Endothelial cell of umbilical vein (primary cell): ENCODE measurements around the gene MOB3B. TPM values are rescaled to one million over a fixed set of nuclear protein-coding genes. Genes with fewer than 3 reads are reported as not detected.

Experiments used
- BruUV-seq: library from RNA; stranded (reverse); fragments of 400-500 nt; replicated peaks from 2 replicates; lab custom pipeline; 2021; lab: Mats Ljungman, UMichigan
- CTCF ChIA-PET: fragments of 300-600, 350-600 bp; sonication (Branson Sonifier 250); formaldehyde crosslinking; loops from one replicate; lab custom pipeline; 2021; ENCODE audit warnings: antibody characterized with exemption, inconsistent platforms; lab: Charles Lee
- POLR2A ChIA-PET: fragments of 300-600, 350-600 bp; sonication (Branson Sonifier 250); formaldehyde crosslinking; loops from one replicate; lab custom pipeline; 2021; ENCODE audit warnings: antibody characterized with exemption, inconsistent platforms; lab: Charles Lee
- DNase-seq: peaks from one replicate; pipeline ENCODE4 v3.0.0-alpha.2; 2011; ENCODE audit warnings: low read depth, low spot score
- FAIRE-seq: peaks from 2 replicates; lab custom pipeline; 2011; peaks lifted over from hg19 to GRCh38; lab: Jason Lieb, UNC
- H2AFZ ChIP-seq: 2 replicates; pipeline ENCODE4 v1.6.0; 2012; ENCODE audit warnings: low read depth, low read length, control low read depth, inconsistent platforms
- H3K27ac ChIP-seq: 2 replicates; pipeline ENCODE4 v1.5.1; 2011; ENCODE audit warnings: low read depth, mild to moderate bottlenecking, control low read depth, low read length, moderate library complexity; ENCODE audit not compliant: insufficient read depth
- H3K27me3 ChIP-seq, 2 experiments: 2 replicates each; pipeline versions ENCODE4 v1.6.0 to v1.6.1; 2011; ENCODE audit warnings: low read length in 2 of 2, mixed read lengths in 1 of 2; ENCODE audit not compliant: control insufficient read depth in 2 of 2, insufficient read depth in 2 of 2
- H3K36me3 ChIP-seq, 2 experiments: 2 replicates in 1 of 2; 3 replicates in 1 of 2; pipeline ENCODE4 v1.5.1; 2011; ENCODE audit warnings: low read length in 2 of 2, mild to moderate bottlenecking in 1 of 2, moderate library complexity in 1 of 2; ENCODE audit not compliant: control insufficient read depth in 2 of 2, insufficient read depth in 2 of 2; ENCODE audit errors: extremely low read depth in 1 of 2
- H3K4me1 ChIP-seq: 3 replicates; pipeline ENCODE4 v1.5.1; 2011; ENCODE audit warnings: mild to moderate bottlenecking, low read length; ENCODE audit not compliant: control insufficient read depth, insufficient read depth; ENCODE audit errors: extremely low read depth
- H3K4me2 ChIP-seq: 2 replicates; pipeline ENCODE4 v1.6.1; 2011; ENCODE audit warnings: low read length, control low read depth, mixed read lengths; ENCODE audit not compliant: insufficient read depth
- H3K4me3 ChIP-seq, 3 experiments: fragments of 200-600 bp in 1 of 3; sonication (generic), shearing (Covaris generic) in 1 of 3; replicated peaks in 1 of 3; 2 replicates each; pipeline ENCODE4 v1.5.1; 2011 to 2016; ENCODE audit warnings: control low read depth in 3 of 3, low read length in 3 of 3, mild to moderate bottlenecking in 2 of 3, inconsistent platforms in 1 of 3, low read depth in 1 of 3, moderate library complexity in 1 of 3; ENCODE audit not compliant: insufficient read depth in 1 of 3
- H3K79me2 ChIP-seq: 2 replicates; pipeline ENCODE4 v1.6.0; 2012; ENCODE audit warnings: low read length, inconsistent platforms; ENCODE audit not compliant: control insufficient read depth, insufficient read depth
- H3K9ac ChIP-seq: replicated peaks from 2 replicates; pipeline ENCODE3; 2011; ENCODE audit warnings: low read length, control low read depth; ENCODE audit not compliant: insufficient read depth; ENCODE audit errors: extremely low read depth
- H3K9me1 ChIP-seq: replicated peaks from 3 replicates; pipeline ENCODE4 v1.6.0; 2011; ENCODE audit warnings: mild to moderate bottlenecking, low read length; ENCODE audit not compliant: control insufficient read depth, insufficient read depth; ENCODE audit errors: extremely low read depth
- H3K9me3 ChIP-seq: replicated peaks from 2 replicates; pipeline ENCODE4 v1.5.1; 2012; ENCODE audit warnings: low read length, inconsistent platforms; ENCODE audit not compliant: control insufficient read depth, insufficient read depth
- H4K20me1 ChIP-seq: replicated peaks from 2 replicates; pipeline ENCODE3; 2011; ENCODE audit warnings: mild to moderate bottlenecking, low read length; ENCODE audit not compliant: control insufficient read depth, insufficient read depth; ENCODE audit errors: extremely low read depth
- EZH2 ChIP-seq: IDR thresholded peaks from 2 replicates; pipeline ENCODE4 v1.6.1; 2012; ENCODE audit warnings: borderline replicate concordance, low read depth, mild to moderate bottlenecking, moderate library complexity, low read length, inconsistent platforms; ENCODE audit not compliant: severe bottlenecking
- FOS ChIP-seq: IDR thresholded peaks from 2 replicates; pipeline ENCODE4 v1.6.1; 2011; ENCODE audit warnings: mild to moderate bottlenecking, low read length, moderate library complexity, borderline replicate concordance; ENCODE audit not compliant: insufficient read depth
- GATA2 ChIP-seq: IDR thresholded peaks from 2 replicates; pipeline ENCODE4 v1.7.0; 2011; ENCODE audit warnings: low read depth, mild to moderate bottlenecking, moderate library complexity, mixed read lengths, low read length; ENCODE audit not compliant: insufficient read length, insufficient read depth
- JUN ChIP-seq: IDR thresholded peaks from 2 replicates; pipeline ENCODE4 v1.6.1; 2011; ENCODE audit warnings: borderline replicate concordance, low read depth; ENCODE audit not compliant: insufficient read length, insufficient read depth
- MYC ChIP-seq: IDR thresholded peaks from one replicate; pipeline ENCODE4 v1.6.1; 2011; ENCODE audit warnings: mild to moderate bottlenecking, low read depth, low read length
- POLR2A ChIP-seq: IDR thresholded peaks from 2 replicates; pipeline ENCODE4 v1.6.1; 2012; ENCODE audit warnings: low read depth, mild to moderate bottlenecking, control low read depth, low read length
- POLR2AphosphoS5 ChIP-seq: IDR thresholded peaks from 2 replicates; pipeline ENCODE4 v1.6.1; 2012; ENCODE audit warnings: low read depth, mild to moderate bottlenecking, control low read depth, low read length, moderate library complexity; ENCODE audit not compliant: insufficient read depth
- dilution Hi-C: fragments of 300-500 bp; cut with MboI; formaldehyde crosslinking; loops from one replicate; pipeline ENCODE4 v1.15.0; 2019; ENCODE audit warnings: low sequenced_read_pairs; ENCODE audit not compliant: extremely low pct_ligation_motif_present
- intact Hi-C: fragments of 100-400 bp; cut with micrococcal nuclease; formaldehyde crosslinking; loops from one replicate; pipeline ENCODE4 v1.10.0; 2022
- polyA plus RNA-seq, 4 experiments: library from polyadenylated mRNA; depleted of rRNA in 3 of 4; stranded (reverse) in 3 of 4; unstranded in 1 of 4; fragments of >200 nt; gene quantifications; 2 replicates each; pipeline versions ENCODE4 v1.2.1 to v1.2.3, GENCODE V29; 2011 to 2012; ENCODE audit warnings: missing spikeins in 1 of 4
- total RNA-seq: library from RNA; stranded (reverse); gene quantifications from 2 replicates; pipeline ENCODE4 v1.2.3, GENCODE V29; 2021
- TF ChIP-seq, protein P1 (sequence below), 2 donors: IDR thresholded peaks; 1 replicate in 1 of 2; 2 replicates in 1 of 2; pipeline ENCODE4 v1.5.1; 2011; ENCODE audit warnings: low read length in 2 of 2, mild to moderate bottlenecking in 2 of 2, moderate library complexity in 2 of 2, control low read depth in 1 of 2, inconsistent platforms in 1 of 2, low read depth in 1 of 2; ENCODE audit not compliant: insufficient read depth in 1 of 2; ENCODE audit errors: extremely low read depth in 1 of 2
- TF ChIP-seq, protein P2 (sequence below): IDR thresholded peaks from 2 replicates; pipeline ENCODE4 v1.6.1; 2011; ENCODE audit not compliant: insufficient read depth, insufficient read length

Gene MOB3B
- total and polyA plus RNA-seq, 2 donors (not counting 3 experiments of a cell fraction or from before 2014, with no cell fraction given) = 0.03 TPM; not detected in 1

DNA sequence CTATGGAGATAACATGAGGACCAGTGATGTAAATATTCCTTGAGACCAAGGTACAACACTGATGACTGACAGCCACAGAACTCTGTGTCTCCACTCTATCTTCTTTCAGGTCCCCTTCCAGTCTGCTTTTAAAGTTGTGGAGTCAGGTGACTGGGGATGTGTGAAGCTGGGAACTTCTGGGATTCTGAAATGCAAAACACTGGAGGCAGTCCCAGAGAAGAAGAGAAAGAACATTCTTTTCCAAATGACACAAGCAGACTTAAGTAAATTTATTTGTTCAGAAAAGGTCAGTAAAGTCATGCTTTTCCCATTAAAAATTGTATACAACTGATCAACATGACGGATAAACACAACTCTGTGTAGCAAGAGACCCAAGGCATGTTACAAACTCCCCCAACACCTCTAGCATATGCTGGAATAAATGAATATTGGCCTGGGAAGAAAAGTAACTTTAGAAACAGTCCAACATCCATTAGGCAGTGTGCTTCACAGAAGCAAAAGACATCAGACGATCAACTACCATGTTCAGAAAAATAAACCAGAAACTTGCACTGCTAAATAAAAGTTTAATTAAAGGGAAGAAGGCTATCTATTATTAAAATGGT lies 98.0 kb downstream of the MOB3B start:
- POLR2A ChIA-PET = no interaction called here
- Histone ChIP-seq H2AFZ (no peak overlapping the region), H3K9me1 (no peaks in the 10 kb centered on the region), H3K4me2 (no peak overlapping the region), H3K4me3 (no peak overlapping the region), H3K79me2 (no peaks in the 10 kb centered on the region), H3K36me3 (no peaks in the 10 kb centered on the region), H3K9me3 (no peaks in the 10 kb centered on the region), H3K9ac (no peak overlapping the region), H3K27ac (no peak overlapping the region), H3K4me1 (no peaks in the 10 kb centered on the region), H4K20me1 (no peaks in the 10 kb centered on the region), H3K27me3 (peaks cover 2 to 4% of the 10 kb centered on the region in 2 experiments)
- TF ChIP-seq EZH2 (no peak), GATA2 (no peak), POLR2A (no peak), JUN (no peak), MYC (no peak), FOS (no peak), POLR2AphosphoS5 (no peak)
- TF ChIP-seq, protein P1, sequence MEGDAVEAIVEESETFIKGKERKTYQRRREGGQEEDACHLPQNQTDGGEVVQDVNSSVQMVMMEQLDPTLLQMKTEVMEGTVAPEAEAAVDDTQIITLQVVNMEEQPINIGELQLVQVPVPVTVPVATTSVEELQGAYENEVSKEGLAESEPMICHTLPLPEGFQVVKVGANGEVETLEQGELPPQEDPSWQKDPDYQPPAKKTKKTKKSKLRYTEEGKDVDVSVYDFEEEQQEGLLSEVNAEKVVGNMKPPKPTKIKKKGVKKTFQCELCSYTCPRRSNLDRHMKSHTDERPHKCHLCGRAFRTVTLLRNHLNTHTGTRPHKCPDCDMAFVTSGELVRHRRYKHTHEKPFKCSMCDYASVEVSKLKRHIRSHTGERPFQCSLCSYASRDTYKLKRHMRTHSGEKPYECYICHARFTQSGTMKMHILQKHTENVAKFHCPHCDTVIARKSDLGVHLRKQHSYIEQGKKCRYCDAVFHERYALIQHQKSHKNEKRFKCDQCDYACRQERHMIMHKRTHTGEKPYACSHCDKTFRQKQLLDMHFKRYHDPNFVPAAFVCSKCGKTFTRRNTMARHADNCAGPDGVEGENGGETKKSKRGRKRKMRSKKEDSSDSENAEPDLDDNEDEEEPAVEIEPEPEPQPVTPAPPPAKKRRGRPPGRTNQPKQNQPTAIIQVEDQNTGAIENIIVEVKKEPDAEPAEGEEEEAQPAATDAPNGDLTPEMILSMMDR (IDR thresholded peaks at IDR 0.05; ENCODE audit: extremely low read depth in 1 of 2, insufficient read depth in 1 of 2, low read depth in 1 of 2, low read length in 2 of 2) = no peak
- TF ChIP-seq, protein P2, sequence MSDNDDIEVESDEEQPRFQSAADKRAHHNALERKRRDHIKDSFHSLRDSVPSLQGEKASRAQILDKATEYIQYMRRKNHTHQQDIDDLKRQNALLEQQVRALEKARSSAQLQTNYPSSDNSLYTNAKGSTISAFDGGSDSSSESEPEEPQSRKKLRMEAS = no peak
- no peak for DNase-seq
- intact Hi-C loops (no loop called here), dilution Hi-C loops (no loop called here)
- no peak for FAIRE-seq
- BruUV-seq = no TSS peak
- CTCF ChIA-PET = no interaction called here
